ENCODE measurements around the gene ADGRL3.

ADGRL3 gene

DNA sequence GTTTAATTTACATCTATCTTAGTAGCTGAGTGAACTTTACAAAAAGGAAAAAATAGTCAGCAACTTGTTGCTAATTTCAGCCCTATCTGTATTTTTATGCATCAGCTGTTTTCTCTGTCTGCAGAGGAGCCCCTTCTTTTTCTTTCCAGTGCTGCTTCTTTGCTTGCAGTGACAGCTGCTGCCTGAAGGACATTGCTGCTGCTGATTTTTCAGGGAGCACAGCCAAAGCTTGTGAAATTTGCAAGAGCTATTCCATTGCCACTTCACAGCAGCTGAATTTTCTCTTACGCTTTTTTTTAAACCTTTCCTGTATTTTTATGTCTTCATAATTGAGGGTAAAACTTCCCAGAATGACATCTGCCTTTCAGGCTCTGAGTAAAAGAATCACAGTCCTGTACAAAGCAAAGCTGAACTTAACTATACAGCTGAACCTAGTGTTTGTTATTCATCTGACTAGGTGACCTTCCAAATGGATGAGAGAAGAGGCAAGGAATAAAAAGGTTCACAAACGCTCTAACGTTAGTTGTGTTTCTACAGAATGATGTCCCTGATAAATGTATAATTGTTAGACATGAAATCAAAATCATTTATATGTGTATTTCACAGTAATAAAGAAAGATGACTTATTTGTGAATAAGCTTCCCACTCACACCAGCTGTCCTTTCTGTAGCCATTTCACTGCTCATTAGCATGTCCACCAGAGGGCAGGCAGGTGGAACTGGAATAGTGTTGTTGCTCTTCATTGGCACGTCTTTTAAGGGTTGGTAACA is 541.4 kb downstream of the ADGRL3 start:
- DNase-seq, result no peak

DNA sequence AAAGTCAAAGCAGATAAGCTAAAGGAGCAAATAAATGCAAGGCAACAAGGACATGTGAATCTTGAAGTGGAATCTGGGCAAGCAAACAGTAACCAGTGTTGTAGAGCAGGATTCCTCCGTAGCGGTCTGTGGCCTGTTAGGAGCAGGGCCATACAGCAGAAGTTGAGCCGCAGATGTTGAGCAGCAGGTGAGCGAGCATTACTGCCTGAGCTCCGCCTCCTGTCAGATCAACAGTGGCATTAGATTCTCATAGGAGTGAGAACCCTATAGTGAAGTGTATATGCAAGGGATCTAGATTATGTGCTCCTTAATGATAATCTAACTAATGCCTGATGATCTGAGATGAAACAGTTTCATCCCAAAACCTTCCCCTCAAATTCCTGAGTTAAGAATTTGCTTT is 550.7 kb downstream of the ADGRL3 start:
- TF ChIP-seq EZH2 (IDR thresholded peaks at IDR 0.05; ENCODE audit: borderline replicate concordance, low read depth, low read length, severe bottlenecking), result no peak
- TF ChIP-seq, protein P1, sequence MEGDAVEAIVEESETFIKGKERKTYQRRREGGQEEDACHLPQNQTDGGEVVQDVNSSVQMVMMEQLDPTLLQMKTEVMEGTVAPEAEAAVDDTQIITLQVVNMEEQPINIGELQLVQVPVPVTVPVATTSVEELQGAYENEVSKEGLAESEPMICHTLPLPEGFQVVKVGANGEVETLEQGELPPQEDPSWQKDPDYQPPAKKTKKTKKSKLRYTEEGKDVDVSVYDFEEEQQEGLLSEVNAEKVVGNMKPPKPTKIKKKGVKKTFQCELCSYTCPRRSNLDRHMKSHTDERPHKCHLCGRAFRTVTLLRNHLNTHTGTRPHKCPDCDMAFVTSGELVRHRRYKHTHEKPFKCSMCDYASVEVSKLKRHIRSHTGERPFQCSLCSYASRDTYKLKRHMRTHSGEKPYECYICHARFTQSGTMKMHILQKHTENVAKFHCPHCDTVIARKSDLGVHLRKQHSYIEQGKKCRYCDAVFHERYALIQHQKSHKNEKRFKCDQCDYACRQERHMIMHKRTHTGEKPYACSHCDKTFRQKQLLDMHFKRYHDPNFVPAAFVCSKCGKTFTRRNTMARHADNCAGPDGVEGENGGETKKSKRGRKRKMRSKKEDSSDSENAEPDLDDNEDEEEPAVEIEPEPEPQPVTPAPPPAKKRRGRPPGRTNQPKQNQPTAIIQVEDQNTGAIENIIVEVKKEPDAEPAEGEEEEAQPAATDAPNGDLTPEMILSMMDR (IDR thresholded peaks at IDR 0.05; ENCODE audit: borderline replicate concordance, extremely low read depth, low read length, poor library complexity, severe bottlenecking), result no peak
- no peaks in the 10 kb centered on the region for H3K4me1 ChIP-seq (ENCODE audit: insufficient read depth, low read length)
- no peak overlapping the region for H3K27ac ChIP-seq (ENCODE audit: low read length)
- H4K20me1 ChIP-seq (ENCODE audit: insufficient read depth, low read length), result no peaks in the 10 kb centered on the region
- DNase-seq (no peak), ATAC-seq (ENCODE audit: insufficient read depth, low read depth) (no peak)
- no peaks in the 10 kb centered on the region for H3K27me3 ChIP-seq (ENCODE audit: insufficient read depth, low read length, poor library complexity)
- H3K79me2 ChIP-seq (ENCODE audit: insufficient read depth, low read length), result no peaks in the 10 kb centered on the region
- no peaks in the 10 kb centered on the region for H3K9me3 ChIP-seq (ENCODE audit: insufficient read depth, low read length, severe bottlenecking)
- no peak overlapping the region for H3K9ac ChIP-seq (ENCODE audit: low read depth, low read length)
- H2AFZ ChIP-seq (ENCODE audit: low read depth, low read length), result no peak overlapping the region
- no peak overlapping the region for H3K4me3 ChIP-seq (ENCODE audit: low read depth in 1 of 2, low read length in 2 of 2)
- H3K36me3 ChIP-seq (ENCODE audit: insufficient read depth, low read length), result no peaks in the 10 kb centered on the region
- H3K4me2 ChIP-seq (ENCODE audit: insufficient read depth, low read length), result no peak overlapping the region

More for the DNA sequence above, 541.4 kb downstream of the ADGRL3 start:
- Histone ChIP-seq H3K9ac (ENCODE audit: low read depth, low read length) (no peak overlapping the region), H3K4me1 (ENCODE audit: insufficient read depth, low read length) (no peaks in the 10 kb centered on the region), H4K20me1 (ENCODE audit: insufficient read depth, low read length) (no peaks in the 10 kb centered on the region), H3K79me2 (ENCODE audit: insufficient read depth, low read length) (no peaks in the 10 kb centered on the region), H3K4me2 (ENCODE audit: insufficient read depth, low read length) (no peak overlapping the region), H3K27me3 (ENCODE audit: insufficient read depth, low read length, poor library complexity) (no peaks in the 10 kb centered on the region), H3K4me3 (ENCODE audit: low read depth in 1 of 2, low read length in 2 of 2) (no peak overlapping the region), H2AFZ (ENCODE audit: low read depth, low read length) (no peak overlapping the region), H3K36me3 (ENCODE audit: insufficient read depth, low read length) (no peaks in the 10 kb centered on the region), H3K27ac (ENCODE audit: low read length) (no peak overlapping the region), H3K9me3 (ENCODE audit: insufficient read depth, low read length, severe bottlenecking) (no peaks in the 10 kb centered on the region)
- TF ChIP-seq, protein P1 (IDR thresholded peaks at IDR 0.05; ENCODE audit: borderline replicate concordance, extremely low read depth, low read length, poor library complexity, severe bottlenecking), result peak; percentile 35
- TF ChIP-seq EZH2 (IDR thresholded peaks at IDR 0.05; ENCODE audit: borderline replicate concordance, low read depth, low read length, severe bottlenecking), result no peak
- ATAC-seq (ENCODE audit: insufficient read depth, low read depth), result no peak

DNA sequence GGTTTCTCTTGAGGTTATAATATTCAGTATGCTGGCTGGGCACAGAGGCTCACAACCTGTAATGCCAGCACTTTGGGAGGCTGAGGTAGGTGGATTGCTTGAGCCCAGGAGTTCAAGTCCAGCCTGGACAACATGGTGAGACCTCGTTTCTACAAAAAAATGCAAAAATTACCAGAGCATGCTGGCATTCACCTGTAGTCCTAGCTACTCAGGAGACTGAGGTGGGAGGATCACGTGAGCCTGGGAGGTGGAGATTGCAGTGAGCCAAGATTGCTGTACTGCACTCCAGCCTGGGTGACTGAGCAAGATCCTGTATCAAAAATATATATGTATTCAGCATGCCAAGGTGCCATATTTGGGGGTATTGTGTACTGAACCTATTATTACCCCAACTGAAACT is 552.5 kb downstream of the ADGRL3 start:
- H4K20me1 ChIP-seq (ENCODE audit: insufficient read depth, low read length), result no peaks in the 10 kb centered on the region
- no peak for ATAC-seq (ENCODE audit: insufficient read depth, low read depth)
- no peaks in the 10 kb centered on the region for H3K79me2 ChIP-seq (ENCODE audit: insufficient read depth, low read length)

More for the DNA sequence above, 552.5 kb downstream of the ADGRL3 start:
- no peak overlapping the region for H3K9ac ChIP-seq (ENCODE audit: low read depth, low read length)
- H3K27me3 ChIP-seq (ENCODE audit: insufficient read depth, low read length, poor library complexity), result no peaks in the 10 kb centered on the region
- no peak overlapping the region for H3K27ac ChIP-seq (ENCODE audit: low read length)
- DNase-seq, result no peak
- no peak overlapping the region for H3K4me3 ChIP-seq (ENCODE audit: low read depth in 1 of 2, low read length in 2 of 2)
- no peaks in the 10 kb centered on the region for H3K9me3 ChIP-seq (ENCODE audit: insufficient read depth, low read length, severe bottlenecking)
- TF ChIP-seq, protein P1 (IDR thresholded peaks at IDR 0.05; ENCODE audit: borderline replicate concordance, extremely low read depth, low read length, poor library complexity, severe bottlenecking), result no peak
- no peak for TF ChIP-seq EZH2 (IDR thresholded peaks at IDR 0.05; ENCODE audit: borderline replicate concordance, low read depth, low read length, severe bottlenecking)
- no peak overlapping the region for H3K4me2 ChIP-seq (ENCODE audit: insufficient read depth, low read length)
- no peaks in the 10 kb centered on the region for H3K36me3 ChIP-seq (ENCODE audit: insufficient read depth, low read length)
- no peak overlapping the region for H2AFZ ChIP-seq (ENCODE audit: low read depth, low read length)
- no peaks in the 10 kb centered on the region for H3K4me1 ChIP-seq (ENCODE audit: insufficient read depth, low read length)
